SK-N-SH (cell line): Measurements from ENCODE around the gene FAM3C. TPM values are rescaled to one million over a fixed set of nuclear protein-coding genes. Genes with fewer than 3 reads are reported as not detected.

ENCODE experiments used
- CTCF ChIA-PET: fragments of 300-600, 350-600 bp; formaldehyde crosslinking; extraction: SDS; loops from one replicate; lab custom pipeline; 2021; lab: Yijun Ruan, JAX
- POLR2A ChIA-PET: fragments of 350-600 bp; sonication (Branson Sonifier 250); formaldehyde crosslinking; extraction: SDS; loops from one replicate; lab custom pipeline; 2020; ENCODE audit warnings: antibody characterized with exemption, inconsistent platforms; lab: Yijun Ruan, JAX
- DNase-seq: peaks from one replicate; pipeline ENCODE4 v3.0.0; 2012
- H2AFZ ChIP-seq: fragments of 200-600 bp; sonication (generic); 2 replicates; pipeline ENCODE4 v1.8.1; 2016; ENCODE audit warnings: antibody characterized with exemption, mild to moderate bottlenecking, low read depth
- H3F3A ChIP-seq: fragments of 200-600 bp; sonication (generic); replicated peaks from 2 replicates; pipeline ENCODE3; 2016; ENCODE audit warnings: antibody characterized with exemption, mild to moderate bottlenecking; ENCODE audit not compliant: insufficient read depth
- H3K27ac ChIP-seq, 2 experiments: fragments of 200-500 bp in 1 of 2; fragments of 200-600 bp in 1 of 2; sonication (Bioruptor generic) in 1 of 2; sonication (generic), shearing (Covaris generic) in 1 of 2; 2 replicates each; pipeline versions ENCODE4 v1.5.1 to v1.6.1; 2014 to 2016; ENCODE audit warnings: low read depth in 2 of 2, inconsistent platforms in 1 of 2, low read length in 1 of 2, mild to moderate bottlenecking in 1 of 2, mixed read lengths in 1 of 2
- H3K27me3 ChIP-seq: fragments of 200-600 bp; sonication (generic), shearing (Covaris generic); 2 replicates; pipeline ENCODE4 v1.6.1; 2016; ENCODE audit warnings: mixed run types; ENCODE audit not compliant: insufficient read depth
- H3K36me3 ChIP-seq, 2 experiments: fragments of 200-500 bp in 1 of 2; fragments of 200-600 bp in 1 of 2; sonication (Bioruptor generic) in 1 of 2; sonication (generic) in 1 of 2; replicated peaks in 1 of 2; 2 replicates each; pipeline versions ENCODE3 to v1.5.1; 2014 to 2016; ENCODE audit warnings: low read length in 1 of 2, mild to moderate bottlenecking in 1 of 2; ENCODE audit not compliant: insufficient read depth in 2 of 2, control insufficient read depth in 1 of 2
- H3K4me1 ChIP-seq, 2 experiments: fragments of 200-500 bp in 1 of 2; fragments of 200-600 bp in 1 of 2; sonication (Bioruptor generic) in 1 of 2; sonication (generic), shearing (Covaris generic) in 1 of 2; 2 replicates each; pipeline versions ENCODE4 v1.5.1 to v1.6.1; 2014 to 2016; ENCODE audit warnings: low read depth in 1 of 2, low read length in 1 of 2, mixed run types in 1 of 2; ENCODE audit not compliant: insufficient read depth in 2 of 2, control insufficient read depth in 1 of 2
- H3K4me2 ChIP-seq: fragments of 200-600 bp; sonication (generic), shearing (Covaris generic); 2 replicates; pipeline ENCODE4 v1.6.1; 2017; ENCODE audit warnings: mixed run types
- H3K4me3 ChIP-seq, 2 experiments: fragments of 200-500 bp in 1 of 2; fragments of 200-600 bp in 1 of 2; sonication (Bioruptor generic) in 1 of 2; sonication (generic), shearing (Covaris generic) in 1 of 2; 2 replicates each; pipeline versions ENCODE4 v1.5.1 to v1.8.1; 2014 to 2016; ENCODE audit warnings: low read depth in 2 of 2, inconsistent platforms in 1 of 2, low read length in 1 of 2, mild to moderate bottlenecking in 1 of 2, mixed read lengths in 1 of 2, moderate library complexity in 1 of 2
- H3K79me2 ChIP-seq: fragments of 200-600 bp; sonication (generic); 2 replicates; pipeline ENCODE4 v1.8.1; 2017; ENCODE audit warnings: mild to moderate bottlenecking; ENCODE audit not compliant: insufficient read depth
- H3K9ac ChIP-seq: fragments of 200-600 bp; sonication (generic); 2 replicates; pipeline ENCODE4 v1.6.1; 2017; ENCODE audit warnings: mixed run types
- H3K9me2 ChIP-seq: fragments of 200-600 bp; sonication (generic); 2 replicates; pipeline ENCODE4 v1.6.1; 2017; ENCODE audit warnings: mixed run types
- H3K9me3 ChIP-seq: fragments of 200-600 bp; sonication (generic); 2 replicates; pipeline ENCODE4 v1.6.1; 2017; ENCODE audit warnings: mixed run types, mild to moderate bottlenecking, moderate library complexity
- H4K20me1 ChIP-seq: fragments of 200-600 bp; sonication (generic); 2 replicates; pipeline ENCODE4 v1.6.1; 2017; ENCODE audit warnings: mild to moderate bottlenecking, mixed run types; ENCODE audit not compliant: insufficient read depth
- ELF1 ChIP-seq: IDR thresholded peaks from 2 replicates; pipeline ENCODE4 v1.4.0; 2012
- EP300 ChIP-seq, 2 experiments: IDR thresholded peaks; 2 replicates each; pipeline versions ENCODE4 v1.4.0 to v1.6.1; 2012; ENCODE audit warnings: borderline replicate concordance in 1 of 2, low read depth in 1 of 2, low read length in 1 of 2
- FOXM1 ChIP-seq: IDR thresholded peaks from 2 replicates; pipeline ENCODE4 v1.4.0; 2012; ENCODE audit warnings: low read depth, mild to moderate bottlenecking
- GABPA ChIP-seq: IDR thresholded peaks from 2 replicates; pipeline ENCODE4 v1.4.0; 2012; ENCODE audit warnings: low read depth, mild to moderate bottlenecking
- GATA2 ChIP-seq: sonication (generic); formaldehyde crosslinking; IDR thresholded peaks from 2 replicates; pipeline ENCODE4 v1.5.0; 2020; ENCODE audit warnings: mild to moderate bottlenecking, missing genetic modification reagents
- JUND ChIP-seq: IDR thresholded peaks from 2 replicates; pipeline ENCODE4 v1.4.0; 2012
- MXI1 ChIP-seq: IDR thresholded peaks from 2 replicates; pipeline ENCODE4 v1.6.1; 2012; ENCODE audit warnings: mild to moderate bottlenecking, low read depth, low read length, improper control_type of control experiment
- NRF1 ChIP-seq: IDR thresholded peaks from 2 replicates; pipeline ENCODE4 v1.6.1; 2012; ENCODE audit warnings: low read depth, mild to moderate bottlenecking, low read length
- RAD21 ChIP-seq: IDR thresholded peaks from 2 replicates; pipeline ENCODE4 v1.6.1; 2012; ENCODE audit warnings: mild to moderate bottlenecking, low read length
- RFX5 ChIP-seq: IDR thresholded peaks from 2 replicates; pipeline ENCODE4 v1.6.1; 2012; ENCODE audit warnings: mild to moderate bottlenecking, improper control_type of control experiment, low read length
- SIN3A ChIP-seq: IDR thresholded peaks from 2 replicates; pipeline ENCODE4 v1.6.1; 2012; ENCODE audit warnings: low read depth, mild to moderate bottlenecking, low read length, moderate library complexity, borderline replicate concordance
- TAF1 ChIP-seq: IDR thresholded peaks from 2 replicates; pipeline ENCODE4 v1.6.1; 2012; ENCODE audit warnings: low read depth, mild to moderate bottlenecking, low read length, moderate library complexity, borderline replicate concordance
- TCF12 ChIP-seq: IDR thresholded peaks from 2 replicates; pipeline ENCODE4 v1.4.0; 2012
- TEAD4 ChIP-seq: IDR thresholded peaks from 2 replicates; pipeline ENCODE4 v1.4.0; 2012; ENCODE audit warnings: mild to moderate bottlenecking, borderline replicate concordance; ENCODE audit not compliant: insufficient read depth
- YY1 ChIP-seq: IDR thresholded peaks from 2 replicates; pipeline ENCODE4 v1.4.0; 2012; ENCODE audit warnings: low read depth, mild to moderate bottlenecking
- WGBS: methylation state at CpG from one replicate; pipeline ENCODE4 v1.1.6; 2017; ENCODE audit warnings: low lambda C conversion rate; 5-methylcytosine and 5-hydroxymethylcytosine counted together
- polyA plus RNA-seq, 3 experiments: library from polyadenylated mRNA; depleted of rRNA; stranded (reverse); fragments of >200 nt; gene quantifications; 2 replicates each; pipeline ENCODE4 v1.2.3, GENCODE V29; 2012
- TF ChIP-seq, protein P1 (sequence below): fragments of 200-600 bp; sonication (generic); IDR thresholded peaks from 2 replicates; pipeline ENCODE4 v1.6.1; 2017; ENCODE audit warnings: antibody characterized with exemption, mild to moderate bottlenecking, moderate library complexity
- TF ChIP-seq, protein P2 (sequence below): IDR thresholded peaks from 2 replicates; pipeline ENCODE4 v1.6.1; 2012; ENCODE audit warnings: mild to moderate bottlenecking, low read depth, low read length, moderate library complexity

Gene FAM3C
- polyA plus RNA-seq, 1 of the 3 experiments (the other 2 are of a cell fraction), result 80.0 TPM

DNA sequence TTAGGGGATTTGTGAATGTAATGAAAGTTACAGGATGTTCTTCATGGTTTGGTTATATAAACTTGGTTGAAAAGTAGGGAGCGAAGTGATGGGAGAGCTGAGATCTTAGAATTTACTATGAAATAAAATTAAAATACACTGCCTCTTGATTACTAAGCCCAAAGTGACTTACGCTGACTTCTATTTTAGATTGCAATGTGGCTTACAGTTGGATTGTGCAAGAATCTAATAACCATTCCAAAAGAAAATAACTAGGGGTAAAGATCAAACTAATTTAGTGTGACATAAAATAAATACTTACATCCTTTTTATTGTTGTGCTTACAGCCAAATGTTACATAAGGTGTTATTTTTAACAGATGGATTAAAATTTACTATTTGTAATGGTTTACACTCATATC, 52.0 kb downstream of the FAM3C start:
- ChIA-PET POLR2A (no interaction called here), CTCF (interaction anchor here (0.6 to 1.5 kb wide), 2 partner anchors 52 to 213 kb away, joined by 3 to 4 read pairs; partner anchors contain the start of gene FAM3C)
- Histone ChIP-seq H3K4me2 (no peak overlapping the region), H2AFZ (no peak overlapping the region), H3K9me3 (no peaks in the 10 kb centered on the region), H3K4me3 (no peak overlapping the region), H3K4me1 (0 out of 4 replicates have a peak, but pooled peaks cover 0 to 5% of the 10 kb centered on the region in 2 experiments), H3K79me2 (no peaks in the 10 kb centered on the region), H3K27ac (no peak overlapping the region), H3K27me3 (no peaks in the 10 kb centered on the region), H3K36me3 (peaks cover 22 to 27% of the 10 kb centered on the region in 2 experiments), H3K9me2 (no peaks in the 10 kb centered on the region), H4K20me1 (no peaks in the 10 kb centered on the region), H3K9ac (no peak overlapping the region), H3F3A (peaks cover 7% of the 10 kb centered on the region)
- TF ChIP-seq RAD21 (no peak), SIN3A (no peak), YY1 (no peak), RFX5 (no peak), MXI1 (no peak), GABPA (no peak), TAF1 (no peak), ELF1 (no peak), EP300 (IDR thresholded peaks at IDR 0.05; ENCODE audit: borderline replicate concordance in 1 of 2, low read depth in 1 of 2, low read length in 1 of 2) (no peak), JUND (no peak), TCF12 (no peak), TEAD4 (no peak), FOXM1 (no peak), GATA2 (CRISPR knock-in tag) (no peak), NRF1 (no peak)
- TF ChIP-seq, protein P1, sequence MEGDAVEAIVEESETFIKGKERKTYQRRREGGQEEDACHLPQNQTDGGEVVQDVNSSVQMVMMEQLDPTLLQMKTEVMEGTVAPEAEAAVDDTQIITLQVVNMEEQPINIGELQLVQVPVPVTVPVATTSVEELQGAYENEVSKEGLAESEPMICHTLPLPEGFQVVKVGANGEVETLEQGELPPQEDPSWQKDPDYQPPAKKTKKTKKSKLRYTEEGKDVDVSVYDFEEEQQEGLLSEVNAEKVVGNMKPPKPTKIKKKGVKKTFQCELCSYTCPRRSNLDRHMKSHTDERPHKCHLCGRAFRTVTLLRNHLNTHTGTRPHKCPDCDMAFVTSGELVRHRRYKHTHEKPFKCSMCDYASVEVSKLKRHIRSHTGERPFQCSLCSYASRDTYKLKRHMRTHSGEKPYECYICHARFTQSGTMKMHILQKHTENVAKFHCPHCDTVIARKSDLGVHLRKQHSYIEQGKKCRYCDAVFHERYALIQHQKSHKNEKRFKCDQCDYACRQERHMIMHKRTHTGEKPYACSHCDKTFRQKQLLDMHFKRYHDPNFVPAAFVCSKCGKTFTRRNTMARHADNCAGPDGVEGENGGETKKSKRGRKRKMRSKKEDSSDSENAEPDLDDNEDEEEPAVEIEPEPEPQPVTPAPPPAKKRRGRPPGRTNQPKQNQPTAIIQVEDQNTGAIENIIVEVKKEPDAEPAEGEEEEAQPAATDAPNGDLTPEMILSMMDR, result no peak
- TF ChIP-seq, protein P2, sequence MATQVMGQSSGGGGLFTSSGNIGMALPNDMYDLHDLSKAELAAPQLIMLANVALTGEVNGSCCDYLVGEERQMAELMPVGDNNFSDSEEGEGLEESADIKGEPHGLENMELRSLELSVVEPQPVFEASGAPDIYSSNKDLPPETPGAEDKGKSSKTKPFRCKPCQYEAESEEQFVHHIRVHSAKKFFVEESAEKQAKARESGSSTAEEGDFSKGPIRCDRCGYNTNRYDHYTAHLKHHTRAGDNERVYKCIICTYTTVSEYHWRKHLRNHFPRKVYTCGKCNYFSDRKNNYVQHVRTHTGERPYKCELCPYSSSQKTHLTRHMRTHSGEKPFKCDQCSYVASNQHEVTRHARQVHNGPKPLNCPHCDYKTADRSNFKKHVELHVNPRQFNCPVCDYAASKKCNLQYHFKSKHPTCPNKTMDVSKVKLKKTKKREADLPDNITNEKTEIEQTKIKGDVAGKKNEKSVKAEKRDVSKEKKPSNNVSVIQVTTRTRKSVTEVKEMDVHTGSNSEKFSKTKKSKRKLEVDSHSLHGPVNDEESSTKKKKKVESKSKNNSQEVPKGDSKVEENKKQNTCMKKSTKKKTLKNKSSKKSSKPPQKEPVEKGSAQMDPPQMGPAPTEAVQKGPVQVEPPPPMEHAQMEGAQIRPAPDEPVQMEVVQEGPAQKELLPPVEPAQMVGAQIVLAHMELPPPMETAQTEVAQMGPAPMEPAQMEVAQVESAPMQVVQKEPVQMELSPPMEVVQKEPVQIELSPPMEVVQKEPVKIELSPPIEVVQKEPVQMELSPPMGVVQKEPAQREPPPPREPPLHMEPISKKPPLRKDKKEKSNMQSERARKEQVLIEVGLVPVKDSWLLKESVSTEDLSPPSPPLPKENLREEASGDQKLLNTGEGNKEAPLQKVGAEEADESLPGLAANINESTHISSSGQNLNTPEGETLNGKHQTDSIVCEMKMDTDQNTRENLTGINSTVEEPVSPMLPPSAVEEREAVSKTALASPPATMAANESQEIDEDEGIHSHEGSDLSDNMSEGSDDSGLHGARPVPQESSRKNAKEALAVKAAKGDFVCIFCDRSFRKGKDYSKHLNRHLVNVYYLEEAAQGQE, result no peak
- over 99% methylated on average over 2 of the region's 2 CpGs for WGBS
- DNase-seq, result no peak
